ENCODE results near the gene CISD3. TPM values are rescaled to one million over a fixed set of nuclear protein-coding genes. Genes with fewer than 3 reads are reported as not detected.
A peak's percentile ranks its signal among the peaks of the same experiment; 100 is the strongest.

CISD3 gene
- total and polyA plus RNA-seq, 2 of the 8 experiments (the other 6 are each of a cell fraction or from before 2014, with no cell fraction given): 9.4 to 11.1 TPM

GRCh38 chr17:38752308-38753070 lies 22.3 kb downstream of the CISD3 start, which contains the start of gene PSMB3 (continued):
- TF ChIP-seq CHD7 (IDR thresholded peaks at IDR 0.05; ENCODE audit: insufficient replicate concordance, low read length) (no peak), TBP (IDR thresholded peaks at IDR 0.05; ENCODE audit: low read depth, low read length) (peak; percentile 59), PHF8 (conservative IDR thresholded peaks at IDR 0.05; ENCODE audit: low read depth, low read length) (peak; percentile 65), CBX8 (IDR thresholded peaks at IDR 0.05; ENCODE audit: borderline replicate concordance, low read depth, low read length) (no peak), BACH1 (IDR thresholded peaks at IDR 0.05; ENCODE audit: low read length) (peak; percentile 82), CHD2 (IDR thresholded peaks at IDR 0.05; ENCODE audit: low read length) (peak; percentile 94), POLR2AphosphoS5 (IDR thresholded peaks at IDR 0.05; ENCODE audit: low read depth, low read length) (peak; percentile 45; the same call in 1 of the 2 replicates), JUND (IDR thresholded peaks at IDR 0.05; ENCODE audit: low read length) (peak; percentile 17; the same call in 1 of the 2 replicates), NANOG (IDR thresholded peaks at IDR 0.05; ENCODE audit: insufficient read depth, low read depth, low read length, poor library complexity, severe bottlenecking) (no peak), EGR1 (IDR thresholded peaks at IDR 0.05; ENCODE audit: borderline replicate concordance, low read depth, low read length) (0 out of 2 replicates have a peak, but pooled peaks have one; percentile 39)

Data from H1 (cell line).